ENCODE data around the gene GPR137. TPM values are rescaled to one million over a fixed set of nuclear protein-coding genes. Genes with fewer than 3 reads are reported as not detected.
"Not testable (repeated sequence)": the region's sequence is repeated elsewhere in the genome, so short reads cannot be mapped to it uniquely, and the experiment has no call there.

The GPR137 gene
- total RNA-seq, 1 donor, result 18.5 TPM

DNA sequence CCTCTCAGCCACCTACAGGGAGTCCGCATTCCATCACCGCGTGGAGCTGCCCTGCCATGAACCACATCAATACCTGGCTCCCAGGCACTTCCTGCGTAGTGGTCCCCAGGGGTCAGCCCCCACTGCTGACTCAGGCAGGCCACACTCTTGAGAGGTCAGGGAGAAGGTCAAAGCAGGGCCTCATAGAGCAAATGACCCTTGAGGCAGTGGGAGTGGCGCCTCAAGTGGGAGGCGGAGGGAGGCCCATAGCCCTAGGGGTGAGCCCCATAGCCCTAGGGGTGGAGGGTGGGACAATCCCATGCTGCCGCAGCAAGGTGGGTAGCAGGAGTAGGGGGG is 37.2 kb downstream of the GPR137 start:
- Histone ChIP-seq H3K27me3 (ENCODE audit: insufficient read depth, low read length) (no peaks in the 10 kb centered on the region), H3K36me3 (ENCODE audit: insufficient read depth, low read length) (peaks cover 17% of the 10 kb centered on the region), H3K27ac (ENCODE audit: low read depth, low read length) (no peak overlapping the region), H3K4me2 (ENCODE audit: insufficient read depth, low read length) (no peak overlapping the region), H4K20me1 (ENCODE audit: insufficient read depth, low read length) (peaks cover 7% of the 10 kb centered on the region), H3K79me2 (ENCODE audit: insufficient read depth, low read length) (peaks cover 15% of the 10 kb centered on the region), H3K9me3 (ENCODE audit: low read depth, low read length) (no peaks in the 10 kb centered on the region), H3K4me3 (ENCODE audit: insufficient read depth, low read length) (no peak overlapping the region), H2AFZ (ENCODE audit: low read length) (no peak overlapping the region), H3K4me1 (ENCODE audit: insufficient read depth, low read length) (peaks cover 6% of the 10 kb centered on the region)
- TF ChIP-seq, protein P1, sequence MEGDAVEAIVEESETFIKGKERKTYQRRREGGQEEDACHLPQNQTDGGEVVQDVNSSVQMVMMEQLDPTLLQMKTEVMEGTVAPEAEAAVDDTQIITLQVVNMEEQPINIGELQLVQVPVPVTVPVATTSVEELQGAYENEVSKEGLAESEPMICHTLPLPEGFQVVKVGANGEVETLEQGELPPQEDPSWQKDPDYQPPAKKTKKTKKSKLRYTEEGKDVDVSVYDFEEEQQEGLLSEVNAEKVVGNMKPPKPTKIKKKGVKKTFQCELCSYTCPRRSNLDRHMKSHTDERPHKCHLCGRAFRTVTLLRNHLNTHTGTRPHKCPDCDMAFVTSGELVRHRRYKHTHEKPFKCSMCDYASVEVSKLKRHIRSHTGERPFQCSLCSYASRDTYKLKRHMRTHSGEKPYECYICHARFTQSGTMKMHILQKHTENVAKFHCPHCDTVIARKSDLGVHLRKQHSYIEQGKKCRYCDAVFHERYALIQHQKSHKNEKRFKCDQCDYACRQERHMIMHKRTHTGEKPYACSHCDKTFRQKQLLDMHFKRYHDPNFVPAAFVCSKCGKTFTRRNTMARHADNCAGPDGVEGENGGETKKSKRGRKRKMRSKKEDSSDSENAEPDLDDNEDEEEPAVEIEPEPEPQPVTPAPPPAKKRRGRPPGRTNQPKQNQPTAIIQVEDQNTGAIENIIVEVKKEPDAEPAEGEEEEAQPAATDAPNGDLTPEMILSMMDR (IDR thresholded peaks at IDR 0.05; ENCODE audit: extremely low read depth, low read depth, low read length), result no peak
- peak; percentile 18 for DNase-seq (ENCODE audit: insufficient read length, low spot score, missing footprints)

DNA sequence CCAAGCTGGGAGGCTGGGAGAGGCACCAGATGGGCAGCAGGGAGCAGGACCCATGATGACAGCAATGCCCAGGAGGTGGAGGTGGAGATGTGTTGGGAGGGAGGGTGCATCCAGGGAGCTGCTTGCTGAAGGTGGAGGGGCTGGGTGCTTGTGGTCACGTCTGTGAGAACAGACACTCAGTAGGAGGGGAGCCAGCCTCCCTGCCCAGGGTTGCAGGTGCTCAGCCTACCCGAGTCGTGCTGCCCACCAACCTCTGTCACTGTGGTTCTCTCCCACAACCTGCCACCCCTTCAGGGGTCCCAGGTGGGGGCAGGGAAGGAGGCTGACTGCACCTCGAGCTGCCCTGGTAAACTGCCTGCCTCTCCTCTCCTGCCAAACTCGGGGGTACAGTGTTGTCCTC is 37.7 kb downstream of the GPR137 start:
- Histone ChIP-seq H3K79me2 (ENCODE audit: insufficient read depth, low read length) (peaks cover 11% of the 10 kb centered on the region), H3K4me1 (ENCODE audit: insufficient read depth, low read length) (peaks cover 6% of the 10 kb centered on the region), H2AFZ (ENCODE audit: low read length) (no peak overlapping the region), H3K36me3 (ENCODE audit: insufficient read depth, low read length) (peaks cover 17% of the 10 kb centered on the region), H3K4me3 (ENCODE audit: insufficient read depth, low read length) (no peak overlapping the region), H3K4me2 (ENCODE audit: insufficient read depth, low read length) (no peak overlapping the region), H4K20me1 (ENCODE audit: insufficient read depth, low read length) (peaks cover 7% of the 10 kb centered on the region), H3K9me3 (ENCODE audit: low read depth, low read length) (no peaks in the 10 kb centered on the region), H3K27ac (ENCODE audit: low read depth, low read length) (no peak overlapping the region), H3K27me3 (ENCODE audit: insufficient read depth, low read length) (no peaks in the 10 kb centered on the region)
- TF ChIP-seq, protein P1 (IDR thresholded peaks at IDR 0.05; ENCODE audit: extremely low read depth, low read depth, low read length), result no peak
- peak; percentile 59 for DNase-seq (ENCODE audit: insufficient read length, low spot score, missing footprints)

DNA sequence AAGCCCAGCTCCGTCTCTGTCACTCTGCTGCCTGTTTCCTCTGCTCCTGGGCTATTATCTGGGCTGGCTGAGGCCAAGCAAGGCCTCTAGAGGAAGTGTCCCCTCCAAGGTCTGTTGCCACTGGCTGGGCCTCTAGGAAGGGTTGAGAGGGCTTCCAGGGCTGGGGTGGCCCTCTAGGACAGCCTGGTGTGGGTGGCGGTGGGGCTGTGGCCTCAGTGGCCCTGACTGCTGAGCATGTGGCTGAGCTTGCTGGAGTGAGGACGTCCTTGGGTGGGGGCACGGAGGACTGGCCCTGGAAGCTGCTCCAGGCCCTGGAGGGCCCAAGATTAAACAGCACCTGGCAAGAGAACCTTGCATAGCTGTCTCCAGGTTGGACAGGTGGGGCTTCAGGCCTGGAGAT is 38.3 kb downstream of the GPR137 start:
- DNase-seq (ENCODE audit: insufficient read length, low spot score, missing footprints), result peak; percentile 25
- not testable (repeated sequence) for H3K79me2 ChIP-seq (ENCODE audit: insufficient read depth, low read length); H2AFZ ChIP-seq (ENCODE audit: low read length); H3K27me3 ChIP-seq (ENCODE audit: insufficient read depth, low read length); H3K4me2 ChIP-seq (ENCODE audit: insufficient read depth, low read length); H3K4me1 ChIP-seq (ENCODE audit: insufficient read depth, low read length); H3K4me3 ChIP-seq (ENCODE audit: insufficient read depth, low read length); H4K20me1 ChIP-seq (ENCODE audit: insufficient read depth, low read length); H3K27ac ChIP-seq (ENCODE audit: low read depth, low read length); H3K9me3 ChIP-seq (ENCODE audit: low read depth, low read length)
- peaks cover 17% of the 10 kb centered on the region for H3K36me3 ChIP-seq (ENCODE audit: insufficient read depth, low read length)

DNA sequence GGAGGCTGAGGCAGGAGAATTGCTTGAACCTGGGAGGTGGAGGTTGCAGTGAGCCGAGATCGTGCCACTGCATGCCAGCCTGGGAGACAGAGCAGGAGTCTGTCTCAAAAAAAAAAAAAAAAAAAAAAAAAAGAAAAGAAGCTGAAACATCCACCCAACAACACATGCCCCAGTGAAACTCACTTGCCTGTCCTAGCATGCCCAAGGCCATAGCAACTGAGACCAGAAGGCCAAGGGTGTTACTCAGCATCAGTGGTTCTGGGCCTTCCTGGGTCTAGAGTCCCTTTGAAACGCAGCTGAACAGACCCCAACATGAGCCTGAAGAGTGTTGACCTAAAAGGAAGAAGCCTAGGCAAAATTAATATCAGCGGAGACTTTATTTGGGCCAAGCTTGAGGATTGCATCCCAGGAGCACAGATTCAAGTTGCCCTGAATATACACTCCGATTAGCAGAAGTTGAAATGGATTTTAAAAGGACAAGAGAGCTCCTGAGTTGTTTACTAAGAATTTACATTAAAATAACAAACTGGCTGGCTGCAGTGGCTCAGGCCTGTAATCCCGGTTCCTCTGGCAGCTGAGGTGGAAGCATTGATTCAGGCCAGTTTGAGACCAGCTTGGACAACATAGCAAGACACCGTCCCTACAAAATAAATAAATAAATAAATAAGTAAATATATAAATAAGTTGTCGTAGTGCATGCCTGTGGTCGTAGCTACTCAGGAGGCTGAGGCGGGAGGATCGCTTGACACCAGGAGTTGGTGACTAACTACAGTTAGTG is 39.2 kb downstream of the GPR137 start:
- TF ChIP-seq, protein P1 (IDR thresholded peaks at IDR 0.05; ENCODE audit: extremely low read depth, low read depth, low read length), result no peak
- no peak overlapping the region for H3K27ac ChIP-seq (ENCODE audit: low read depth, low read length)

More for the DNA sequence above, 39.2 kb downstream of the GPR137 start:
- Histone ChIP-seq H3K4me3 (ENCODE audit: insufficient read depth, low read length) (no peak overlapping the region), H2AFZ (ENCODE audit: low read length) (no peak overlapping the region), H3K27me3 (ENCODE audit: insufficient read depth, low read length) (no peaks in the 10 kb centered on the region), H3K79me2 (ENCODE audit: insufficient read depth, low read length) (peaks cover 2% of the 10 kb centered on the region), H4K20me1 (ENCODE audit: insufficient read depth, low read length) (peaks cover 7% of the 10 kb centered on the region), H3K4me2 (ENCODE audit: insufficient read depth, low read length) (no peak overlapping the region), H3K4me1 (ENCODE audit: insufficient read depth, low read length) (peaks cover 10% of the 10 kb centered on the region), H3K36me3 (ENCODE audit: insufficient read depth, low read length) (peaks cover 17% of the 10 kb centered on the region), H3K9me3 (ENCODE audit: low read depth, low read length) (no peaks in the 10 kb centered on the region)
- DNase-seq (ENCODE audit: insufficient read length, low spot score, missing footprints), result no peak

Data from osteoblast (primary cell).